GOT3 (cell line): ENCODE results near the gene HINT2.

Experiments used
- DNase-seq: peaks from one replicate; lab custom pipeline; 2025; ENCODE audit warnings: mixed read lengths; lab: John Stamatoyannopoulos, UW

The HINT2 gene

GRCh38 chr9:35774907-35775635 is 39.8 kb downstream of the HINT2 start:
- DNase-seq, result no peak

GRCh38 chr9:35771943-35772342 is 42.9 kb downstream of the HINT2 start:
- DNase-seq, result no peak

DNA sequence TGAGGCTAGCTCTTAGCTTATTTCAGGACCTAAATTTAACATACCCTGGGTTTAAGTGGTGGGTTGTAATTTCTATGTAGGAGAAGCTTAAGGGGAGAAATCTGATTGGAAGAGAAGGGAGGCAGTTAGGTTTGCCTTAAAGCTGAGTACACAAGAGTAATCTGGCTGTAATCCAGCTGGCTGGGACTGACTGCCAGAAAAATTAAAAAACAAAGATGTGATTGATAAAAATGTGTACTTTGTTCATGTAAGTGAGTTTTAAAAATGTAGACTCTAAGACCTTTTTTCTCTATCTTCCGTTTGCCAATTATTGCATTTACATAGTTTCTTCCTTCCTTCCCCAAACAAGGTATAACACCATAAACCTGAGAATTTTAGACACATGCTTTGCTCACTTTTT is 43.3 kb downstream of the HINT2 start:
- no peak for DNase-seq

GRCh38 chr9:35771075-35771433 is 43.8 kb downstream of the HINT2 start:
- DNase-seq, result no peak

GRCh38 chr9:35769763-35770162 is 45.1 kb downstream of the HINT2 start:
- no peak for DNase-seq

GRCh38 chr9:35767458-35767857 is 47.4 kb downstream of the HINT2 start:
- DNase-seq, result no peak

DNA sequence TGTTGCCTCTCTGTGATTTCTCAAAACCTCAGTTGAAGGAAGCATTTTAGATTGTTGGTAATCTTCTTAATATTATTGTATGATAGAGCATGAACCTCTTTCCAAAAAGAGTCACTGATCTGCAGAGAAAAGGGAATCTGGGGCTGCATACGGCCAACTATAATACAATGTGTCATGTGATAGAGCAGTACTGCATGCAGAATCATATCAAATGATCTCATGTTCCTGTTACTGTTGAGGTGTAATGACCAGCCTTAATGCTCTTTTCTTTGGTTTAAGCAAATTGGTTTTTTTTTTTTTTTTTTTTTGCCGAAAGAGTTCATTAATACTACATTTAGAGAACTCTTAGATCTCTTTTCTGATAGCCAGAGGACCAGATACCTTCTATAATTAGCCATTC is 47.8 kb downstream of the HINT2 start:
- DNase-seq, result no peak

- no peak for DNase-seq
Measured at GRCh38 chr9:35763803-35764202, 51.0 kb downstream of the HINT2 start.

DNA sequence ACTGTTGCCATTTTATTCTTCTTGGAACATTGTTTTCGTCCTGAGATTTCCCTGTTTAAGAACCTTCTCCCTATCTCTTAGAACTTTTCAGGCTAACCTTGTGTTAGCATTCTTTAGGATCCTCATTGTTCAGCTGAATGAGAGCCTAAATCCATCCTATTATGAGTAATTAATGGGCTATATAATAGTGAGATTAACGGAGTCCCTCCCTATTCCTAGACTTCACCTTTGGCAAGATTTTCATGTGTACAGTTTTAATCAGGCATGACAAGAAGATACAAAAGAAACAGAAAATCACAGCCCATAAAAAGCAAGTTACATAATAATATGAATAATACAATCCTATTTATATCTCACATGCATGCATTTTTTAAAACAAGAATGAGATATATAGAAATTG is 51.7 kb downstream of the HINT2 start:
- DNase-seq, result no peak
